Adipocyte (in vitro differentiated cells): Measurements from ENCODE around the gene ALX3.
A peak's percentile ranks its signal among the peaks of the same experiment; 100 is the strongest.

Source experiments
- DNase-seq: peaks from one replicate; pipeline ENCODE4 v3.0.0-alpha.2; 2015; ENCODE audit warnings: low read depth
- H3K27me3 ChIP-seq: replicated peaks from 2 replicates; pipeline ENCODE4 v1.7.0; 2013; ENCODE audit warnings: mild to moderate bottlenecking, low read length, moderate library complexity; ENCODE audit not compliant: control insufficient read depth, insufficient read depth
- H3K36me3 ChIP-seq: 2 replicates; pipeline ENCODE4 v1.7.0; 2013; ENCODE audit warnings: low read length, mild to moderate bottlenecking, moderate library complexity; ENCODE audit not compliant: control insufficient read depth, insufficient read depth, severe bottlenecking
- H3K4me1 ChIP-seq: 2 replicates; pipeline ENCODE4 v1.7.0; 2013; ENCODE audit warnings: mild to moderate bottlenecking, low read length, moderate library complexity; ENCODE audit not compliant: control insufficient read depth, insufficient read depth
- H3K4me3 ChIP-seq: 2 replicates; pipeline ENCODE4 v1.7.0; 2013; ENCODE audit warnings: mild to moderate bottlenecking, low read length, moderate library complexity
- H3K9ac ChIP-seq: 2 replicates; pipeline ENCODE4 v1.7.0; 2013; ENCODE audit warnings: mild to moderate bottlenecking, low read length, moderate library complexity
- H3K9me3 ChIP-seq: 2 replicates; pipeline ENCODE4 v1.7.0; 2013; ENCODE audit warnings: mild to moderate bottlenecking, low read length, moderate library complexity; ENCODE audit not compliant: control insufficient read depth

ALX3 gene

DNA sequence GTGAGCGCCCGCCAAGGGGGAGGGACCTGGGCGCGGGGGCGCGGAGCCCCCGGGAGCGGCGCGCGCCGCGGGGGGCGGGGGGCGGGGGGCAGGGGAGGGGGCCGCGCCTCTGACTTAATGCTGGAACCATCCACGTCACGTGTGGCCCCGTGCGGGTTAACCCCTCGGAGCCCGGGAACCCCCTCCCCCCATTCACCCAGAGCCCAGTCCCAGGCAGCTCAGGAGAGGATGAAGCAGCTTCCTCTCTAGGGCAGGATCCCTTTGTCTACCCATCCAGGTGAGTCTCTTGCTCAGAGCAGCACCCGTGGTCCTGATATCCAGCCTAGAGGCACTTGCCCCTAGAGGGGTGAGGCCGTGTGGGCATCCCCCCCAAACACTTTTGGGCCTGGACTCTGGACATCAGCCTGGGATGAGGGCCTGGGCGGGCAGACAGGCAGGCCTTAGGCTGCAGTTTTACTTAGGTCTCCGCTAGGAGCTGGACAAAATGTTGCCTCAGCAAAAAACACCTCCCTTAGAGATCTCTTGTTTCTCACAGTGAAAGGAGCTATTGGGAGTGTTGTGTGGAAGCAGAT, at the start of gene ALX3:
Gene ALX3 (minus strand): TSS at position 2 of the 572 bp plus-strand sequence. CDS start 60 bp downstream, outside the sequence.
- Histone ChIP-seq H3K4me1 (no peaks in the 10 kb centered on the region), H3K36me3 (no peaks in the 10 kb centered on the region), H3K9me3 (peaks cover 30% of the 10 kb centered on the region), H3K9ac (no peak within 1 kb of the TSS), H3K4me3 (no peak within 1 kb of the TSS), H3K27me3 (peaks cover 72% of the 10 kb centered on the region)
- DNase-seq, result no peak

DNA sequence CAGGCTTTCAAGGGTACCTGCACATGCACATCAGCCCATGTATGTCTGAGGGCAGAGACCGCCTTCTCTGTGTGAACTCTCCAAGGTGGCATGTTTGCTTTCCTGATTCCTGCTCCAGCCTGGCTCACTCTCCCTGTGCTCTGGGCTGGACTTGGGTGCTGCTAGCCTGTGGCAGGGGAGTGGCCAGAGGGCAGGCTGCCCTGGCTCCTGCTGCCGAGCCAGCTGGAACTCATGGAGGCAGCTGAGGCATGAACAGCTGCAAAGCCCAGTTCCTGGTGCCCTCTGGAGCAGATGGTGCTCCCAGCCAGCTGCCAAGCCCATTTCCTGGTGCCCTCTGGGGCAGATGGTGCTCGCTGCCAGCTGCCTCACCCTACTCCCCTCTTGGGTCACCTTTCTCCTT, 49.4 kb upstream of the ALX3 start:
- Histone ChIP-seq H3K9ac (no peak overlapping the region), H3K36me3 (no peaks in the 10 kb centered on the region), H3K4me1 (peaks cover 7% of the 10 kb centered on the region), H3K4me3 (no peak overlapping the region), H3K9me3 (peaks cover 6% of the 10 kb centered on the region), H3K27me3 (peaks cover 4% of the 10 kb centered on the region)
- no peak for DNase-seq

DNA sequence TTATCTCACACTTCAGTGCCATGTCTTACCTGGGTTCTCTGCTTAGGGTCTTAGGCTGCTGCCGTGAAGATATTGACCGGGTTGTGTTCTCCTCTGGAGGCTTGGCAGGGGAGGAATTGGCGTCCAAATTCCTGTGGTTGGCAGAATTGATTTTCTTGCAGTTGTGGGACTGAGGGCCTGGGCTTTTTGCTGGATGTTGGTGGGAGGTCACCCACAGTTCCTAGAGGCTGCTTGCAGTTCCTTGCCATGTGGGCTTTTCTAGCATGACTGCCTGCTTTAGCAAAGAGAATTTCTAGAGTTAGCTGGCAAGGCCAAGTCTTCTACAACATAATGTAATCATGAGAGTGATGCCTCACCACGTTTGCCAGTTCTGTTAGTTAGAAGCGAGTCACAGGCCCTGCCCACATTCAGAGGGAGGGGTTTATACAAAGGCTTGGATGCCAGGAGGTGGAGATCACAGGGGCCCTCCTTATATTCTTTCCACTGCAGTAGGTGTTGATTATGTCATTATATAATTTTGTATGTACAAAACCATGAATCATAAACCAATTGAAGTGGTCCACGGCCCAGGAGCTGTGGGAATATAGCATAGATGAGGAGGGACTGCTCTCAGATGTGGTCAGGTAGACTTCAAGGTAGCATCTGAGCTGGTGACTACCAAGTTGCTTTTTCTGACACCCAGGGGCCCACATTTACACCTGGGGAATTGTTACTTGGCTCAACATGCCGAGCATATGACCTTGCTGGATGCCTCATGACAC, 48.3 kb upstream of the ALX3 start:
- H3K4me1 ChIP-seq, result peaks cover 7% of the 10 kb centered on the region
- H3K4me3 ChIP-seq, result no peak overlapping the region
- H3K36me3 ChIP-seq, result no peaks in the 10 kb centered on the region
- H3K27me3 ChIP-seq, result peaks cover 11% of the 10 kb centered on the region
- H3K9me3 ChIP-seq, result peaks cover 5% of the 10 kb centered on the region
- no peak overlapping the region for H3K9ac ChIP-seq
- DNase-seq, result peak; percentile 33

DNA sequence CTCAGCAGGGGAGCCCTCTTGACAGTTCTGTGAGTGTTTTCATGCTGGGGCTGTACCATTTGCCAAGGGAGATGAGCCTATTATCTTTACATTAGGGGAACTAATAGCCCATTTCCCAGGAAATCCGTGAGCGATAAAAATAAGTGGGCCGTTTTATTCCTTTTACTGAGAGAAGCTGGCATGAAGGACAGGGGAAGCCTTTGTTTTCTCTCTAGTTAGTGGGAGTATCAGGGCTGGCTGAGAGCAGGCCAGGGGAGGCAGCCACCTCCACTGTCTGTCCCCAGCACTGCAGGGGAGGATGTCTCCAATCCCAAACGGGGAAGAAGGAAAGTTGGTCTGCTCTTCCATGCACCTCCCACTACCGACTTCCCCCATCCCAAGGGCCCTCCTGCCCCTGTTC, 44.3 kb upstream of the ALX3 start:
- H3K9ac ChIP-seq, result no peak overlapping the region
- H3K9me3 ChIP-seq, result no peaks in the 10 kb centered on the region
- no peak overlapping the region for H3K4me3 ChIP-seq
- no peaks in the 10 kb centered on the region for H3K36me3 ChIP-seq
- no peak for DNase-seq
- H3K27me3 ChIP-seq, result peaks cover 25% of the 10 kb centered on the region
- H3K4me1 ChIP-seq, result peaks cover 3% of the 10 kb centered on the region

DNA sequence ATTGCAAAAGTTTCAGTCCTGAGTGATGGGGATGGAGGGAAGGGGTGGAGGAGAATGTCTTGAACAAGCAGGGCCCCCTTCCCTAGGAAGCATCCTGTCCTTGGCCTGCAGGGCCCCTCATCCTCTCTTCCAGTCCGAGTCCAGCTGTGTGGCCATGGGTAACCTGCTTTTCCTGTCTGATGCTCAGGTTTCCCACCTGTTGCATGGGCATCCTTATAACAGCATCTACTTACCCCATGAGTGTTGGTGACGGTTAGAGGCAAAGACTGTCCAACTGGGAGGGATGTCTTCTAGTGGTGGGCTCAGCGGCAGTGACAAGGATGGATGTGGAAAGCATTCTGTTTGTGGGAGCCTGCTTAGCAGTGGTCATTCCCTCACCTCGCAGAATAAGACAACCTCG, 43.7 kb upstream of the ALX3 start:
- Histone ChIP-seq H3K9ac (no peak overlapping the region), H3K27me3 (peaks cover 21% of the 10 kb centered on the region), H3K9me3 (no peaks in the 10 kb centered on the region), H3K36me3 (no peaks in the 10 kb centered on the region), H3K4me3 (no peak overlapping the region), H3K4me1 (peaks cover 6% of the 10 kb centered on the region)
- DNase-seq, result no peak

DNA sequence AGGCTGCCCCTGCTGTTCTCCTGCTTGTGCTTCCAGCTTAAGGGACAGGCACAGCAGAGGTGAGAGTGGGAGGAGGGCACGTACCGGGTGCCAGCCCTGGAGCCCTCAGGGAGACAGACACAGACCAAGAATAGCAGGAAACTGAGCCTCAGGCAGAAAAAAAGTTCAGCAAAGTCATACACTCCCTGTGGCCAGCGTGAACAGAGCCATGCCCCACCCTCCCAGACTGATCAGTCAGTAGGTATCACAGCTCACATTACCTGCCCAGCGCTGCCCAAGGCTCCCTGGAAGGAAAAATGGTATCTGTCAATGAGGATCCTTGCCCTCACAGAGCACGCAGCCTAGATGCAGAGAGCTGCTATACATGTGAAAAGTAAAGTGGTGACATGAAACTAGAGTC, 43.1 kb upstream of the ALX3 start:
- Histone ChIP-seq H3K9ac (no peak overlapping the region), H3K27me3 (peaks cover 21% of the 10 kb centered on the region), H3K9me3 (no peaks in the 10 kb centered on the region), H3K4me3 (no peak overlapping the region), H3K4me1 (peaks cover 6% of the 10 kb centered on the region), H3K36me3 (no peaks in the 10 kb centered on the region)
- no peak for DNase-seq

DNA sequence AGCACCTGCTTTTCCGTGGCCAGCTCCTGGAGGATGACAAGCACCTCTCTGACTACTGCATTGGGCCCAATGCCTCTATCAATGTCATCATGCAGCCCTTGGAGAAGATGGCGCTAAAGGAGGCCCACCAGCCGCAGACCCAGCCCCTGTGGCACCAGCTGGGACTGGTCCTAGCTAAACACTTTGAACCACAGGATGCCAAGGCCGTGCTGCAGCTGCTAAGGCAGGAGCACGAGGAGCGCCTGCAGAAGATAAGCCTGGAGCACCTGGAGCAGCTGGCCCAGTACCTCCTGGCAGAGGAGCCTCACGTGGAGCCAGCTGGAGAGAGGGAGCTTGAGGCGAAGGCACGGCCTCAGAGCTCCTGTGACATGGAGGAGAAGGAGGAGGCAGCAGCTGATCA, 42.2 kb upstream of the ALX3 start:
- no peaks in the 10 kb centered on the region for H3K36me3 ChIP-seq
- H3K9ac ChIP-seq, result no peak overlapping the region
- no peak overlapping the region for H3K4me3 ChIP-seq
- DNase-seq, result no peak
- H3K4me1 ChIP-seq, result peaks cover 11% of the 10 kb centered on the region
- no peaks in the 10 kb centered on the region for H3K9me3 ChIP-seq
- peaks cover 21% of the 10 kb centered on the region for H3K27me3 ChIP-seq

DNA sequence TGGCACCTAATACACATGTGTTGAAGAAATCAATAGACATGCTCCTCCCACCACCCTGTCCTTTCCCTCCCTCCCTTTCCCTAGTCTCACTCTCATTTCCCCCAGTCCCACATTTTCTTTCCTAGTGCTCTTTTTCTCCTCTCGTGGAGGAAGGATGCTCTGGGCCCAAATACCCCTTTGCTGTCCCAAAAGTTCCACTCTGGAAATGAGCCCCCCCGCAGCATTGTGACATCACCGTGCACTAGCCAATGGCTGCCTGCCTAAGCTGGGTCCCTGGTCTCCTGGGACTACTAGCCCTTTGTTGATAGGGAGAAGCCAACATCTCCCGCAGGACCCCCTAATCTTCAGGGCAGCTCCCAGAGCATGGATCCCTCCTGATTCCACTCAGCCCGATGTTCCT, 41.7 kb upstream of the ALX3 start, which contains the start of gene UBL4B:
Gene UBL4B (plus strand): TSS at position 301 of the 400 bp plus-strand sequence. CDS start 92 bp downstream, at position 393.
- peaks cover 16% of the 10 kb centered on the region for H3K4me1 ChIP-seq
- H3K9ac ChIP-seq, result no peak within 1 kb of the TSS
- H3K9me3 ChIP-seq, result no peaks in the 10 kb centered on the region
- no peaks in the 10 kb centered on the region for H3K36me3 ChIP-seq
- no peak within 1 kb of the TSS for H3K4me3 ChIP-seq
- no peak for DNase-seq
- H3K27me3 ChIP-seq, result peaks cover 21% of the 10 kb centered on the region

DNA sequence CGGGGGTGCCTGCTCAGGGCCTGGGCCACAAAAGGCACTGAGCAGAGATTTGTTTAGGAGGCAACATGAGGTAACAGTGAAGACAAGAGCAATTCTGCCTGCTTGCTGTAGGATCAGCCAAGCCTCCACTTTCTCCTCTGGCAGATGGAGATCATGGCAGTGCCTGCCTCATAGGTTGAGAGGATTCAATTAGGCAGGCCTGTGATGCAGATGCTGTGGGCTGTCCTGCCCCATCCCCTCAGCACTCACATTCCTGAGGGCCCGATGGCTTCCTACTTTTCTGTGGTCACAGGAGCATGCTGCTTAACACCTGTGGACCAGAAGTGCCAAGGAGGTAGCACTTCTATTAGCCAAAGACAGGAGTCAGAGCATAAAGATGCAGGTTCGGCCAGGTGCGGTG, 40.6 kb upstream of the ALX3 start:
- no peak overlapping the region for H3K9ac ChIP-seq
- no peak for DNase-seq
- H3K36me3 ChIP-seq, result no peaks in the 10 kb centered on the region
- no peaks in the 10 kb centered on the region for H3K9me3 ChIP-seq
- peaks cover 16% of the 10 kb centered on the region for H3K4me1 ChIP-seq
- peaks cover 21% of the 10 kb centered on the region for H3K27me3 ChIP-seq
- H3K4me3 ChIP-seq, result no peak overlapping the region

DNA sequence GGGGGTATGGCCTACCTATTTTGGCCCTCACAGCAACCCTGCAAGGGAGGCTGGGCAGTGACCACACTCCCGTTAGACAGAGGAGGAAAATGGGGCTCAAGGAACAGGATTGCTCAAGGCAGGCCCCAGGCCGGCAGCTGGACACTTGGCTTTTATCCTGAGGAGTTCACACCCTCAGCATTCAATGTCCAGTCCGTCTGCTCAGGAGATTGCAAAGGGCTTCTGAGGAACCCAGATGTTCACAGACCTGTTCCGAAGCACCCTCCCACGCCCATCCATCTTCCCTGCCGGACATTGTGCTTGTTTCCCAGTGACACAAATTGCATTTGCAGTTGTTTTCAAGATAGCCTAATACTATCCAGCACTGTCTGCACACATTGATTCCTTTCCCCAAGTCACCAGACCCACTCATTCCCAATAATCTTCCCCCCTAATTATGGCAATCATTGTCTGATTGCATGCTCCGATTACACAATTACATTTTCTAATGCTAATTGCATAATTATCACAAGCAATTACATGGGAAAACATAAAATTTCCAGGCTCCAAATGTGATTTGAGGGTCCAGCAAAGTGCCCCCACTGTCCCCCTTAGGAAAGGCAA, 37.5 kb upstream of the ALX3 start:
- Histone ChIP-seq H3K27me3 (peaks cover 12% of the 10 kb centered on the region), H3K4me3 (no peak overlapping the region)

DNA sequence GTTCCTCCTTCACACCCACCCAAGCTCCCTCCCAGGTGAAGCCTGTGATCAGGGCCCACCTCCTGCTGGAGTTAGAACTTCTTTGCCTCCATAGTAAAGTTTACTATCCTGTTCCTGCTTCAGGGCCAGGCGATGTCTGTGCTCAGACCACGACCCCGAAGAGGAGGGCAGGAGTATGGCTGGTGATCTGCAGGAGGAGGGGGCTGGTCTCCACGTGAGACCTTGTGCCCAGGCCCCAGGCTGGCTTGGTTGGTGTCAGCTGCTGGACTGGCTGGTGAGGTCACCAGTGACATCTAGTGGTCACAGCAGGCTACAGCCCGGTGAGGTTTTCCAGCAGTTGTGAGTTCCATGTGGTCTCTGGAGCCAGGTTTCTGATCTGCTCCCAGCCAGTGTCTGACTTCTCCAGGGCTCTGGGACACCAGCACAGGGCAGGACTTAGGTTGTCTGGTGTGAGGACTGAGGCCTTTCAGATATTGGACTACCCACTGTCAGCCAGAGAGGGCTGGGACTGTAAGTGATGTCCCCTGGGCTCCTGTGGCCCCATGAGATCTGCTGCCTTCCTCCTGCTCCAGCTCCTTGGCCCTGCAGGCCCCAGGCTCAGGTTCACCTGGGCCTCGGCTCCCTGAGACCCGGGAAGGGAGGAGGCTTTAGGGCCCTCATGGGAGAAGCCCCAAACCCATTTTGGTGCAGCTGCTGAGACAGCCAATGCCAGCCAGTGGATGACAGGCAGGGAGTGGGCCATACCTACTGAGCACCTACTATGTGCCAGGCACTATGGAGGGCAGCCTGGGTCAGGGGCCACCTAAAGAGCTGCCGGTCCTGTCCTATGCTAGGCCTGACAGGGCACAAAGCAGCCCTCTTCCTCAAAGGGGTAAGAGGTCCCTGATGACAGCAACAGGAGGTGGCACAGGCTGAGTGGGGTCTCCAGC, 35.8 kb upstream of the ALX3 start:
- Histone ChIP-seq H3K9me3 (no peaks in the 10 kb centered on the region), H3K4me1 (peaks cover 22% of the 10 kb centered on the region), H3K4me3 (no peak overlapping the region), H3K36me3 (no peaks in the 10 kb centered on the region), H3K27me3 (peaks cover 4% of the 10 kb centered on the region), H3K9ac (no peak overlapping the region)
- DNase-seq, result peak; percentile 85

More for the DNA sequence above, 37.5 kb upstream of the ALX3 start:
- H3K36me3 ChIP-seq, result no peaks in the 10 kb centered on the region
- H3K9ac ChIP-seq, result no peak overlapping the region
- H3K9me3 ChIP-seq, result no peaks in the 10 kb centered on the region
- DNase-seq, result no peak
- peaks cover 16% of the 10 kb centered on the region for H3K4me1 ChIP-seq
